NCI-H2227 treated with DMSO at 0.1 percent for 48 hours (cell line): Measurements from ENCODE around the gene EHBP1.

ENCODE experiments used
- DNase-seq: peaks from one replicate; lab custom pipeline; 2025; lab: John Stamatoyannopoulos, UW

Gene EHBP1

GRCh38 chr2:62964050-62964449 lies 258.5 kb downstream of the EHBP1 start:
- DNase-seq = no peak

- no peak for DNase-seq
Observed at GRCh38 chr2:62964671-62965070, 259.2 kb downstream of the EHBP1 start.

GRCh38 chr2:62966991-62967390 lies 261.5 kb downstream of the EHBP1 start:
- DNase-seq = no peak

GRCh38 chr2:62968168-62968567 lies 262.7 kb downstream of the EHBP1 start:
- no peak for DNase-seq

- no peak for DNase-seq
Observed at GRCh38 chr2:62968668-62969067, 263.2 kb downstream of the EHBP1 start.

- DNase-seq = no peak
Observed at GRCh38 chr2:62971936-62972335, 266.4 kb downstream of the EHBP1 start.

- DNase-seq = no peak
Observed at GRCh38 chr2:62972601-62973000, 267.1 kb downstream of the EHBP1 start.

- DNase-seq = no peak
Observed at GRCh38 chr2:62974999-62975398, 269.5 kb downstream of the EHBP1 start.

- DNase-seq = no peak
Observed at GRCh38 chr2:62991605-62992004, 286.1 kb downstream of the EHBP1 start.

GRCh38 chr2:62992561-62992960 lies 287.0 kb downstream of the EHBP1 start:
- DNase-seq = no peak

- DNase-seq = no peak
Observed at GRCh38 chr2:62994206-62994605, 288.7 kb downstream of the EHBP1 start.

GRCh38 chr2:62996534-62997186 lies 291.1 kb downstream of the EHBP1 start:
- DNase-seq = no peak

- no peak for DNase-seq
Observed at GRCh38 chr2:62998949-62999348, 293.4 kb downstream of the EHBP1 start.

GRCh38 chr2:62999905-63000304 lies 294.4 kb downstream of the EHBP1 start:
- DNase-seq = no peak

- DNase-seq = no peak
Observed at GRCh38 chr2:63000801-63001200, 295.3 kb downstream of the EHBP1 start.

- DNase-seq = no peak
Observed at GRCh38 chr2:63001576-63001975, 296.1 kb downstream of the EHBP1 start.

- DNase-seq = no peak
Observed at GRCh38 chr2:63003351-63003750, 297.8 kb downstream of the EHBP1 start.

GRCh38 chr2:63007813-63008458 lies 302.4 kb downstream of the EHBP1 start:
- no peak for DNase-seq

GRCh38 chr2:63008838-63009237 lies 303.3 kb downstream of the EHBP1 start:
- no peak for DNase-seq

- DNase-seq = no peak
Observed at GRCh38 chr2:63009490-63009889, 304.0 kb downstream of the EHBP1 start.

- no peak for DNase-seq
Observed at GRCh38 chr2:63012541-63012940, 307.0 kb downstream of the EHBP1 start.

- no peak for DNase-seq
Observed at GRCh38 chr2:63013438-63013837, 307.9 kb downstream of the EHBP1 start.

- DNase-seq = no peak
Observed at GRCh38 chr2:63015389-63015788, 309.9 kb downstream of the EHBP1 start.

GRCh38 chr2:63018439-63018838 lies 312.9 kb downstream of the EHBP1 start:
- DNase-seq = no peak
